Mesodermal cell (in vitro differentiated cells): ENCODE data around the gene OR2J3.
"Not testable (repeated sequence)": the region's sequence is repeated elsewhere in the genome, so short reads cannot be mapped to it uniquely, and the experiment has no call there.

Source experiments
- H3K27ac ChIP-seq: 2 replicates; pipeline ENCODE4 v1.7.0; 2013; ENCODE audit warnings: mild to moderate bottlenecking, low read depth, low read length, moderate library complexity; ENCODE audit not compliant: severe bottlenecking
- H3K36me3 ChIP-seq: 2 replicates; pipeline ENCODE4 v1.7.1; 2013; ENCODE audit warnings: mild to moderate bottlenecking, low read length, moderate library complexity; ENCODE audit not compliant: control insufficient read depth, insufficient read depth
- H3K4me1 ChIP-seq: one replicate; pipeline ENCODE4 v1.7.1; 2013; ENCODE audit warnings: mild to moderate bottlenecking, low read length; ENCODE audit not compliant: insufficient read depth, control insufficient read depth, poor library complexity, severe bottlenecking
- H3K4me3 ChIP-seq: 2 replicates; pipeline ENCODE4 v1.7.0; 2013; ENCODE audit warnings: low read length, control low read depth, mild to moderate bottlenecking; ENCODE audit not compliant: insufficient read depth, poor library complexity, severe bottlenecking; ENCODE audit errors: extremely low read depth
- H3K9me3 ChIP-seq: 2 replicates; pipeline ENCODE4 v1.7.1; 2013; ENCODE audit warnings: mild to moderate bottlenecking, low read length, moderate library complexity; ENCODE audit not compliant: control insufficient read depth
- WGBS, 2 experiments: methylation state at CpG; one replicate each; pipeline ENCODE4 v1.1.5; 2013; ENCODE audit warnings: missing lambda C conversion rate in 2 of 2; ENCODE audit not compliant: insufficient coverage in 2 of 2; 5-methylcytosine and 5-hydroxymethylcytosine counted together

Gene OR2J3

GRCh38 chr6:29159922-29160321, 52.1 kb downstream of the OR2J3 start:
- not testable (repeated sequence) for H3K4me3 ChIP-seq

More at GRCh38 chr6:29159922-29160321, 52.1 kb downstream of the OR2J3 start:
- not testable (repeated sequence) for H3K9me3 ChIP-seq, H3K4me1 ChIP-seq, H3K36me3 ChIP-seq, H3K27ac ChIP-seq
- WGBS, 2 experiments, result 80 to 91% methylated on average over 3 to 6 of the region's 29 CpGs
